Activated CD4-positive, alpha-beta T cell treated with anti-CD3 and anti-CD28 coated beads, Interleukin-2, amount 50 U/mL, for 4 hours (primary cell): ENCODE results near the gene TBX15.
"Not testable (repeated sequence)": the region's sequence is repeated elsewhere in the genome, so short reads cannot be mapped to it uniquely, and the experiment has no call there.

ENCODE experiments used
- DNase-seq, 2 experiments: peaks; one replicate each; pipeline ENCODE4 v3.0.0-alpha.2; 2020

The TBX15 gene

DNA sequence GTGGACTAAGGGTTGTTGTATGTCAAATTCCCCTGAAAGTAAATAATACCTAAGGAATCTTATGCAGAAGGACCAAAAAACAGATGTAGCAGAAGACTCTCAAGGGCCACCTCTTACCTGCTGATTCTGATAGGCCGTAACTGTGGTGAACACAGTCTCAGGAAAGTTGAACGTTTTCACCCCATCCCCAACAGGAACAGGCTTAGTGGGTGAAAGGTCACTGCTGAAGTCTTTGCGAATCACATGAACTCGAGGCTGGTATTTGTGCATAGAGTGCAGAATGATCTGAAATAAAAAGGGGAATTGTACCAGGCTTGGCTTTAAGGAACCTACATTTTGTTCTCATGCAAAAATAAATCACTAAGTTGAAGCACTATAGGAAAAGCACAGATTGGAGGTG lies 64.8 kb downstream of the TBX15 start:
- DNase-seq, result no peak

DNA sequence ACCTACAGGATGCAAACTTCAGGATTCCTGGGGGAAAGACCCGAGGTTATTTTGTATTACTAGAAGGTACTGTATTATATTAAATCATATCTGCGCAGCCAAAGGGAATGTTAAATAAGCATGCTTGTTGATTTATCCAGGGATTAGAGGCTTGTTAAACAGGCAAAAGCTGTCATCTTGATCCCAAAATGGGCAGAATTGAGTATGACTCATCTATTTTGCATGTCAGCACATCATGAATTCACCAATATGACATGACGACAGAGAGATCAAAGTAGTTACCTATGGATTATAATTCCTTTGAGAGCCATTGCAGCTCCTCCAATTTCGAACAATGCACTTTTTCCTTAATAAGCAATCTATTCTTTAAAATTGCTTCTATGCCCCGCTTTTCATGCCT lies 66.1 kb downstream of the TBX15 start:
- no peak for DNase-seq

DNA sequence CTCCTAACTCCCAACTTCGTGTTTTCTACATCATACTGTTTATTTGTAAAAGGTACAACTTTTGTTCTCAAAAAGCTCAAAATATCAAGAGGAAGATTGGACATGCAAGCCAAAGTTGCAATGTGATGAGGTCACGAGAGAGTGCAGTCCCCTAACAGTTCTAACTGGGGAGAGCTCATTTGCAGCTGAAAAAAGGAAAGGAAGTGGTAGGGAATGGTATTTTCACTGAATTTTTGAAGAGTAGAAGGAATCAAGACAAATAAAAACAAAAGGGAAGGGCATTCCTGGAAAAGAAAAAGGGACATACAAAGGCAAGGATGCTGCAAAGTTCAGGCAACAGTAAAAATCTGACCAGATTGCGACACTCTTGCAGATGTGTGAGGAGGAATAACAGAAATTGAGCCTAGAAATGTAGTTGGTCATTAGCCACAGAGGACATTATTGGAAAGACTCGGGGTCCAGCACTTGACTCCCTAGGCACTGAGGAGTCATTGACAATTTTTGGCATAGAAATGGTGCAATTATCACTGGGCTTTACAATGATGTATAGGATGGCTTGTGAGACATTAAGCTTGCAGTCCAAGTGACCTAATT lies 67.9 kb downstream of the TBX15 start:
- DNase-seq, result no peak

DNA sequence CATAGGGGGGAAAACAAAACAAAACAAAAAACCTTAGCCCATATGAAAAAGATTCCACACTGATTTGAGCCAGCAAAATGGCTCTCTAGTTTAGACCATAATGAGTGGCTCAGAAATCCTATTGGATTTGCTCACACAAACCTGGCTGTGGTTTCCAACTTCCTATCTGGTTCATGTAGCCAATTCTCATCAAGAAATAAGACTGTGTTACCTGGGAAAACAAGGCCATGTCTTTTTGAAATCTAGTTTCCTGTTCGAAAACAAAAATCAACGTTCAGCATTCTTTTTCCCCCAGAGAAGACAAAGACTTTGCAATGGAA lies 69.2 kb downstream of the TBX15 start:
- no peak for DNase-seq

DNA sequence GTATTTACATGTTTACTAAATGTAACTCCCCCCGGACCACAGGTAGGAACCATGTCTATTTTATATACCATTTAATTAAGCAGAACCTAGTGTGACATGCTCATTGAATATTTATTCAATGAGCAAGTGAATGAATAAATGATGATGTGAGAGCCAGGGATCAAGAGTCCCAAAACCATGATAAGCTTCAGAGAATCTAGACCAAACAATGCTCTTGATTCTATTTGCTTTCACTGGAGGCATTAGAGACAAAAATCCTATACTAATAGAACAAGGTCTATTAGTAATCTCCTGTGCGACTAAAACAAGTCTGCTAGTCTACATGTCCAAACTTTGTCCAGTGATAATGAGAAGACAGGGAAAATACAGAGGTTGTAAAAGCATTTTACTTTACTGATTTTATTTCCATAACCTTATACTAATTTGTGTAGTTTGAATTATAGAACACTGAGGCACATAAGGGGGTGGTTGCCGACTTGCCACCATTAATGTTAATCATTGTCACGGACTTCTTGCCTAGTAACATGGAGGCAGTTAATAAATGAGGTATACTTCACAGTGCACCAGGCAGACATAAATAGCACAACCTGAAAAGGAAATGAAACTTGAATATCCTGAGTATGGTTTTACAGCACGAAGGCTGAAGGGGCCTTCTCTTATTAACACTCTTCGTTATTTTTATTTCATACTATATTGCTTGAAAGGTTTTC lies 69.8 kb downstream of the TBX15 start:
- DNase-seq, result no peak

DNA sequence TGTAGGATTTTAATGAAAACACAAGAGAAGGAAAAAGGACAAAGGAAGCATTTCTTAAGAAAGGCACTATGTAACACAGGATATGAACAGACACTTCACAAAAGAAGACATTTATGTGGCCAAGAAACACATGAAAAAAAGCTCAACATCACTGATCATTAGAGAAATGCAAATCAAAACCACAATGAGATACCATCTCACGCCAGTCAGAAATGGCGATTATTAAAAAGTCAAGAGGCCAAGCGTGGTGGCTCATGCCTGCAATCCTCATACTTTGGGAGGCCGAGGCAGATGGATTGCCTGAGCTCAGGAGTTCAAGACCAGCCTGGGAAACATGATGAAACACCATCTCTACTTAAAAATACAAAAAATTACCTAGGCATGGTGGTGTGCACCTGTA lies 71.8 kb downstream of the TBX15 start:
- not testable (repeated sequence) for DNase-seq

DNA sequence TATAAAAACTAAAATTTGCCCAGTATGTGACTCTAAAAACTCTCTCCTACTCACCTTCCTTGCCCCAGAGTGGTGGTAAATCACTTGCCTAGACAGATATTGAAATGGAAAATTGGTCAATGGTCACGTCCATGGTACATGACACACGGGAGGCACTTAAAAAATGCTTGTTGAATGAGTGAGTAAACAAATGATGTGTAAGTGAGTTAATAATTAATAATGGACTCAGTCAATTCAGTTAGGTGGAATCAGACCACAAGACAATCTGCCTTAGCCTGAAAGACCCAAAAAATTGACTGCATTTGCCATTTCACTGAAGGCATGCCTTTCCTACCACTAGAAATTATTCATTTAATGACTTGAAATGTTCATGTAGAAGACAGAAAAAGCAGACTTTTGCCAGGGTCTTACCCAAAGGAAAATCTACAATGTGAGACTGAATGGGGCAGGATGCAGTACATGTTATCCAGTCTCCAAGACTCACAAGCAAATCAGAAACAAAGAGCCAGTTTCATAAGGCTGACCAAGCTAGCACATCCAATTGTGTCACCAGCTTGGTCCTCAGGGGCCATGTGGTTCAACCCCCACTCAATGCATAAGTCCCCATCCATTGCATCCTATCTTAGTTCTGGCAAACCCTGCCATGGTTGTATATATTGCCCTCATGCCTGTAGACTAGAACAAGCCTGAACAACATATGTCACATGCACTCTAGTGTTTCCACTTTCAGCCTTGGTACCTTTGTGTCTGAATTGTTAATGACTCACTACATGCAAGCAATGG lies 73.6 kb downstream of the TBX15 start:
- DNase-seq, result no peak

DNA sequence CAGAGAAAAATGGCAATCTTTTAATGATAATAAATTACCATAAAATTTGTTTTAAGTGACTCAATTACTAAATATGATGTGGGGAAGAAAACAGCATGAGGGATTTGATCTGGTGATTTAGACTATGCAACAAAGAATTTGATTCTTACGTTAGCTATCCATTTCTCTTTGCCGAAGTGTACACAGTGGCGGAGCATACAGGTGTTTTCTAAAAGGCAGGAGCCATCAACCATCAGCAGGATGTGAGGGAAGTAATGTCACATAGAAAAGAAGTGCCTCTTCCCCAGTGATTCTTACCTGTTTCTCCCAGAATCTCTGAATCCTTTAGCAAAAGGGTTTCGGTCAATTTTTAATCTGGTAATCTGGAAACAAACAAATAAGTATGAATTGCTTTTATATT lies 74.3 kb downstream of the TBX15 start:
- DNase-seq, result no peak

DNA sequence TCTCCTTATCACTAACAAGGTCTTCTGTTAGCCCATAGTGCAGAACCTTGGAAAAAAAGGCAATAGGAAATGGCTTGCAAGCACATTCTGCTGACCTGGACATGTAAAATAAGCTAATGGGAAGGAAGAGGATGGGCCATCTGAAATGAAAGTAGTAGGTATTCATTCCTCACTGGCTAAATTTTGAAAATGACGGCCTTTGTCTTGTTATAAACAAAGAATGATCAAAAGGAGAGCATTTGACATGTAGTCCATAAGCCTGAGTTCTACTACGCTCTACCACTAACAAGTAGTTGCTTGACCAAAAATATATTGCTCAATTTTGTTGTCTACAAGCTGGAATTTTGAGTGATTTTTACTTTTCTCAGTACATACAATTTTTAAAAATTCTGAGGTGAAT lies 75.6 kb downstream of the TBX15 start:
- DNase-seq, result no peak

DNA sequence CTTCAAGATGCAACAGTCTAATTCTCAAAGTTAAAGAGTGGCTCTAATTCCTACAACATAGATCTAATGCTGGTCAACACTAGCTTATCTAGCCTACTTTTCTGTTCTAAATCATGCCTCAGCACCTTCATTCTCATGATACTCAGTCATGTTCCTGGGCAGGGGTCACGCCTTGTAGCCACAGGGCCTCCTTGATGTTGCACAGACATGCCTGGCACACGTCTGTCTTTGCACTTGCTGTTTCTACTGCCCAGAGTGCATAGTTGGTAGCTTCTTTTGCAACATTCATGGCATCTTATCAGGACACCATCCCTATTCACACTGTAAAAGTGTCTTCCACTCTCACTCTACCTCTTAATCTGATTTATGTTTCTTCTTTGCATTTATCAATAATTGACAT lies 76.6 kb downstream of the TBX15 start:
- no peak for DNase-seq

DNA sequence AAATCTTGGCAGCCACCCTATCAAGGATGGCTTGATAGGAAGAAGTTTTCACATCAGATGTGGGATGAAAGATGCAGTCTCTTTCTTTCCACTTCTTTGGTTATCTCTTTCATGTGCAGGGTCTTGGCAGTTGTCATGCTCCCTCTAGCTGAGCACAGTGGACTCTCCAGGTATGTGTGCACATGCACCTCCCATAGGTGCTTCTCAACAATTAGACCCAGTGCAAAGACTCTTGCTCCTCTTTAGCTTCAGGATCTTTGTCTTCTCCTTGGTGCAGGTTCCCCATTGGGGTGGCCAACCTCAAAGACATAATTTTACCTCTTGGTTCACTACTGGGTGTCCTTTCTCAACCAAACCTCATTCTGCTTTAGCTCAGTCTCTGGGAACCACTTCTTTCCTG lies 80.7 kb downstream of the TBX15 start:
- DNase-seq, result no peak

DNA sequence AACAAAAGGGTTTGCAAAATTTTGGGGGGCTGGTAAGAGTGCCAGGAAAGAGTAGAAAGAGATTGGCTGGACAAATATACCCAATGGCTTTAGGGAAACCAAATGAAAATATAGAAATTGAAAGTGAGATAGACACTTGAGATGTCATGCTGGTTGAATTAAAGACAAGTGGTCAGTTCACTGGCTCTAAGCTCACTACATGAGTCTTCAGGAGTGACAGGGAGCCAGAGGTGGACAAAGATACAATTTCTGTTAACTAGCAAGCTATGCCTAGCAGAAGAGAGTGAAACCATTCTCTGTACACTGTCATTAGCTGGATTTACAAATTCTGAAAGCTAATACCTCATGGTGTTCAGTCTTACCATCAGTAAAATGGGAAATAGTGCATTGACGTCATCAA lies 82.5 kb downstream of the TBX15 start:
- DNase-seq, result no peak

DNA sequence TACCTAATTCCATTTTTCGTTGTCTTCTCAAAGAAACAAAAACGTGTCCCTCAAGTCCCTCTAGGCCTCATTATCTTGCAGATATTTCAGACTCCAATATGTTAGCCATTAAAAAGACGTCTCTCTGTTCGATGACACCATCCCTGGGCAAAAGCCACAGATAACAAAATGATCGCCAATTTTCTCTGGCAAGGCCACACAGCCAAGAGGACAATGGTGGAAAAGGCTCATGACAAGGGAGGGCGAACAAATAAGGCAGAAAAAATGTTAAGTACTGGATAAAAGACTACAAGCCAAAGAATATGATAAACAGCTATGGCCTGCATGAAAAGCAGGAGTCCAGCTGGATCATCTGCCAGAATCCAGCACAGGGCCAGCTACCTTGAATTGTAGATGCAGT lies 82.9 kb downstream of the TBX15 start:
- DNase-seq, result no peak

DNA sequence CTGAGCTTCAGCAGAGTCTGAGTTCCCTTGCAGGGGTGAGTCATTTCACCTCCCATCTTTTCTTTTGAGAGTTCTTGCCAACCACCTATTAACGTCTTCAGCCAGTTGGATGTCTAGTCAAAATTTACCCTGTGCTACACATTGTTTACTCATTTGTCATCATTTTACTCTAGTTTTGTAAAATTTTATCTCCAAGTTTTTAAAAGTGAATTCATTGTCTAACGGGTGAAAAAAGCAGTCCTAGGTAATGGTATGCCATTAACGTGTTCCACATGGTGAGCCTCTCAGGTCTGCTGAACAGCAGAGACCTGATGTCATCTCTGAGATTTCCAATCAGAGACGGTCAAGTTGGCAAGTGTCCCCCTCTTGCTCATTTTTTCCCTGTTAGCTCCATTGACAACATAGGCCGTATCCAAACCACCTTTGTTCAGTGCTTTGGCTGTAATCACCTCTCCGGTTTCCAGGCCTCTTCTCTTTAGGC lies 85.4 kb downstream of the TBX15 start:
- DNase-seq, result no peak

DNA sequence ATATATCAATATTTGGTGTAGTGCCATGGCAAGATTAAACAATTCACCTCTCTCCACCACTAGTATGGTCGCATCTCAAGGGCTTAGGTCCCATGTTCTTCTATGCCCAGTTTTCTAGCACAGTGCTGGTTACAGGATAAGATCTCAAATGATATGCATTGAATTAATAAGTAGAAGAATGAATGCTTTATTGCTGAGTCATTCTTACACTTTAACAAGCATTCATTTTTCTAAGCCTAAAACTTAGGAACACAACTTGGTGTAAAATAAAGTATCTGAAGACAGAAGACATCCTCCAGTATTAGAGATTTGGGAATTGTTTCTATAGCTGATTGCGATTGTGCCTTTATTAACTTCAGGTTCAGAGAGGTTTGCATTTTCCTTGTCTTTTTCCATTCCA lies 85.8 kb downstream of the TBX15 start:
- no peak for DNase-seq

DNA sequence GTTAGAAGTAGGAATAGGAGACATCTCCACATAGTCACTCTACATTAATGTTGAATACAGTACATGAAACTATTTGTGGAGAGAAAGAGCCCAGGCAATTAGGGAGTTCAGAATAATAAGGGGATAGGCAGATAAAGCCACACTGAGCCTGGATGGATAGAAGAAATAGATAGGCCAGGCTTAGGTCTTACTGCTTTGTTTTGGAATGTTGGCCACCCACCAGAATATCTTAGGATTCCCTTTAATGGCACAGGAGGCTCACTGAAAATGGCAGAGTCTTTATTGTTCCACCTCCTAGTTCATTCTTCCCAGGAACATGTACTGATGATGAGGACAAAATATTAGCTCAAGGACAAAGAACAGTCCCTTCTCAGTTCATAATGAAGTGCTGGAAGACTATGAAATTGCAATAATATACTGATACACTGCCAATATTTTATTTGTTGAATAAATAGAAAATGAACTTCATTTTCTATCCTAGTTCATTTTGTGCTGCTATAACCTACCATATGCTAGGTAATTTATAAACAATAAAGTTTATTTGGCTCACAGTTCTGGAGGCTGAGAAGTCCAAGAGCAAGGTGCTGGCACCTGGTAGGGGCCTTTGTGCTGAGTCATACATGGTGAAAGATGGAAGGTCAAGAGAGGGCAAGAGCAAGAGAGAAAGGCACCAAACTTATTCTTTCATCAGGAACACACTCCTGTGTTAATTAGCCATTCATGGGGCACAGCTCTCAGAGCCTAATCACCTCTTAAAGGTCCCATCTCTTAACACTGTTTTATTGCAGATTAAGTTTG lies 87.3 kb downstream of the TBX15 start:
- DNase-seq, result no peak

DNA sequence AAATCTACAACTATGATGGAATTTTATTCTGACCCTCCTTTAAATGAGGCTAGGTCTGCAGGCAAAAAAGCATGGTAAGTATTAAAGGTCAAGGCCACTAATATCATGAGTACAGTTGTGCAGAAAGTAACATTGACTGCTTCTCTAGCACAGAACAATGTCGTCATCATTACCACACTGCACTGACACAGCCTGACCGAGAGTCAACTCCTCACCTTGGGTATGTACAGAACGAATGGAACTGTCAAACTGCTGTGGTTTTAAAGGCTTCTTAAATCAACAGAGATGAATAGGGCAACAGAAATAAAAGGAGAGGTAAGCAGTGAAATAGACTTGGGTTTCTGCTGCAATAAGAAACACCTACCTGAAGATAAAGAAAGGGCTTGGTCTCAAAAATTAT lies 88.8 kb downstream of the TBX15 start:
- no peak for DNase-seq

DNA sequence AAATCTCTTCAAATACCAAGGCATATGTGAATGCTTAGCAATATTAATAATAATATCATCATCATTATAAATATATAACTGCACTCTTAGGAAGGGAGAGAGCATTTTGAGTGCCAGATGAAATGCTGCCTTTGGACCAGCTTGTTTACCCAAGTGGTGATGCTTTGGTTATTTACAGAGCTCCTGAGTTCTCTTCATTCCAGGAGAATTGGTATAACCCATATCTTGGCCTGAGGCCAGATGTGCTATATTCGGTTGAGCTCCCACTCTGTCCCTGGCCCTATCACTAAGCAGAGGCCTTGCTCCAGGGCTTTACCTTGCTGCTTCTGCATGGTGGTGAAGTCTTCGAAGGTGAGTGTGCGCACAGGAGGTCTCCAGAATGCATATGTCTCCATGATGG lies 89.4 kb downstream of the TBX15 start:
- DNase-seq, result no peak

DNA sequence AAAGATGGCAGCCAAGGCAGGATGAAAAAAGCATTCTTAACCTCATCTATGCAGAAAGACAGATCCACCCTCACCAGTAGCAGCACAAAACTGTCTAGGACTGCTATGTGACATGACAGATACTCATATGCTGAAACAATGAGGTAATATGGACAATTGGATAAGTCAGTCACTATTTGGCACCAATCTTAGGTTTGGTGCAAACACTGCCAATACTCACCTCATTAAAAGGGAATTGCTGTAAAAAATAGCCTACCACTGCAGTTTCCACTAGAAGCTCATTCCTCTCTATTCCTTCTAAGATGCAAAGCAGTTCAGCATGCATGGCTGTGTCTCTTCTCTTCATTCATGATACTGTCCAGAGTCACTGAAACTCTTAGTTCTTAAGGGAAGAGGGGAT lies 91.7 kb downstream of the TBX15 start:
- no peak for DNase-seq

DNA sequence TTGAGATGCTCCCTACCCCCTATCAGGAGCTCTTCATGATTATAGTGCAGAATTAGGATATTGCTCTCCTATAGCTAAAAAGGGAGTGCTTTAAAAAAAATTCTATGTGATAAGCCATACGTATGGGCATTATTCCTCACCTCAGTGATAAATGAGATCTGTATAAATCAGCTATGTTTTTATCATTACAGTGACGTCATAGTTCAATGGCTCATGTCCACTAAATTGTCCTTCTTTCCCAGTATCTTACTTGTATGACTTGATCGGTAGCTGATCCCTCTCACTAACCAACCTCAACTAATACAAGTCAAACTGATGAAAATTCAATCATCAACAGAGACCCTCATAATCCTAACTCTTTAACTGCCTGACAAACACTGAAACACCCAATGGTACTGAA lies 93.3 kb downstream of the TBX15 start:
- no peak for DNase-seq

DNA sequence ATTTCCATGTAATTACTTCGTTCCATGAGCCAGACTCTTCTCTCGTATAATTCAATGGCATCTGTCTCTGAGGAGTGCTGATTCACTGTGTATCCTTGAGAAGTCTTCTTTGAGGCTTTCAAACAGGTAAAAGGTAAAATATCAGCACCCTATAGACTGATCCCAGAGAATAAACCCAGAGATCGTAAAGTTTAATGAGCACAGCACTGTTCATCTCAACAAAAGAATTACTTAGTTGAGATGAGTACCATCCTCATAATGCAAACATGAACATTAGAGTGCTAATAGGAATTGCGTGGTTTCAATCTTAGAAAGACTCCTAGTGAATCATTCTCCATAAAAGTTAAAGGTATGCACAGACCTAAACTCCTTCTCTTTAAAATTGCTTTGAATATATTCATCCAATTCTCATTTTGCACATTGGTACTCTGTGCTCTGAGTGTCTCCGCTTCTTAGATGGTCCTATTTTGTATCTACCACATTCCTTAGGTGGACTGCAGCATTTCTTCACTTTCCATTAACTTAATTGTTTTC lies 97.2 kb downstream of the TBX15 start:
- no peak for DNase-seq

DNA sequence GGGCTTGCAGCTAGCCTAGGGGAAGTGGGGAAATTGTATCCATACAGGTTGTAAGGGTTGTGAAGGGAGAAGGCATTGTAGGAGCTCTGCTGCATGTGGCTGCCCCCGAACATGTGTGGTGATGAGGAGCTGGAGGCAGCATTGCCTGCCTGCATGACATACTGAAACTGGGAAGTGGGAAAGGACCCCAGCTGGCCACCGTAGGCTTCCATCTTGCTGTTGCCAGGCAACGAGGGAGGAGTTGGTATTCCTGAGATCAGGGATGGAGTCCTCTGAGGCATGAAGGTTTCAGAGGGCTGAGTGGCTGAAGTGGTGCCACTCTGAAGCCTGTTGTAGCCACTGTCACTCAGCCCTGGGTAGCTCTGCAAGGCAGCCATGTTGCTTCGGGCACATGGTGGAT lies 103.2 kb downstream of the TBX15 start:
- no peak for DNase-seq

DNA sequence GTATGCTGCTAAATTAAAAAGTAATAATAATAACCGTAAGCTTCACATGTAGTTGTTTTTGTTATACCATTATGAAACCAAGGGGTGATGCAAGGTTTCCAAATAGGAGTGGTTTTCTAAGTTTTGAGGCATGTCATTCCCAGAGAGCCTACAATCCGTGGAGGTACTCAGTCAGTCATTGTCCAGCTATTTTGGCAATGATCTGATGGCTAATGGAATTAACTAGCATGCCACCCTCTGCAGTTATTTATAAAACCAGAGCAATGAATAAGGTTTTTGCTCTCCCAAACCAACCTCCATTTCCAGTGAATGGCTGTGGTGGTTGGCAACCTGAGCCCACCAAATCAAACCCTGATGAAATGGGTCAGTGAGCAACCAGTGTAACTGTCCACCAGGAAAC lies 106.4 kb downstream of the TBX15 start:
- DNase-seq, result no peak
